Endothelial cell of umbilical vein (primary cell): ENCODE measurements around the gene CDHR1. TPM values are rescaled to one million over a fixed set of nuclear protein-coding genes. Genes with fewer than 3 reads are reported as not detected.

Experiments used
- BruUV-seq: library from RNA; stranded (reverse); fragments of 400-500 nt; replicated peaks from 2 replicates; lab custom pipeline; 2021; lab: Mats Ljungman, UMichigan
- CTCF ChIA-PET: fragments of 300-600, 350-600 bp; sonication (Branson Sonifier 250); formaldehyde crosslinking; loops from one replicate; lab custom pipeline; 2021; ENCODE audit warnings: antibody characterized with exemption, inconsistent platforms; lab: Charles Lee
- POLR2A ChIA-PET: fragments of 300-600, 350-600 bp; sonication (Branson Sonifier 250); formaldehyde crosslinking; loops from one replicate; lab custom pipeline; 2021; ENCODE audit warnings: antibody characterized with exemption, inconsistent platforms; lab: Charles Lee
- DNase-seq: peaks from one replicate; pipeline ENCODE4 v3.0.0-alpha.2; 2011; ENCODE audit warnings: low read depth, low spot score
- FAIRE-seq: peaks from 2 replicates; lab custom pipeline; 2011; peaks lifted over from hg19 to GRCh38; lab: Jason Lieb, UNC
- H2AFZ ChIP-seq: 2 replicates; pipeline ENCODE4 v1.6.0; 2012; ENCODE audit warnings: low read depth, low read length, control low read depth, inconsistent platforms
- H3K27ac ChIP-seq: 2 replicates; pipeline ENCODE4 v1.5.1; 2011; ENCODE audit warnings: low read depth, mild to moderate bottlenecking, control low read depth, low read length, moderate library complexity; ENCODE audit not compliant: insufficient read depth
- H3K27me3 ChIP-seq, 2 experiments: 2 replicates each; pipeline versions ENCODE4 v1.6.0 to v1.6.1; 2011; ENCODE audit warnings: low read length in 2 of 2, mixed read lengths in 1 of 2; ENCODE audit not compliant: control insufficient read depth in 2 of 2, insufficient read depth in 2 of 2
- H3K36me3 ChIP-seq, 2 experiments: 2 replicates in 1 of 2; 3 replicates in 1 of 2; pipeline ENCODE4 v1.5.1; 2011; ENCODE audit warnings: low read length in 2 of 2, mild to moderate bottlenecking in 1 of 2, moderate library complexity in 1 of 2; ENCODE audit not compliant: control insufficient read depth in 2 of 2, insufficient read depth in 2 of 2; ENCODE audit errors: extremely low read depth in 1 of 2
- H3K4me1 ChIP-seq: 3 replicates; pipeline ENCODE4 v1.5.1; 2011; ENCODE audit warnings: mild to moderate bottlenecking, low read length; ENCODE audit not compliant: control insufficient read depth, insufficient read depth; ENCODE audit errors: extremely low read depth
- H3K4me2 ChIP-seq: 2 replicates; pipeline ENCODE4 v1.6.1; 2011; ENCODE audit warnings: low read length, control low read depth, mixed read lengths; ENCODE audit not compliant: insufficient read depth
- H3K4me3 ChIP-seq, 3 experiments: fragments of 200-600 bp in 1 of 3; sonication (generic), shearing (Covaris generic) in 1 of 3; replicated peaks in 1 of 3; 2 replicates each; pipeline ENCODE4 v1.5.1; 2011 to 2016; ENCODE audit warnings: control low read depth in 3 of 3, low read length in 3 of 3, mild to moderate bottlenecking in 2 of 3, inconsistent platforms in 1 of 3, low read depth in 1 of 3, moderate library complexity in 1 of 3; ENCODE audit not compliant: insufficient read depth in 1 of 3
- H3K79me2 ChIP-seq: 2 replicates; pipeline ENCODE4 v1.6.0; 2012; ENCODE audit warnings: low read length, inconsistent platforms; ENCODE audit not compliant: control insufficient read depth, insufficient read depth
- H3K9ac ChIP-seq: replicated peaks from 2 replicates; pipeline ENCODE3; 2011; ENCODE audit warnings: low read length, control low read depth; ENCODE audit not compliant: insufficient read depth; ENCODE audit errors: extremely low read depth
- H3K9me1 ChIP-seq: replicated peaks from 3 replicates; pipeline ENCODE4 v1.6.0; 2011; ENCODE audit warnings: mild to moderate bottlenecking, low read length; ENCODE audit not compliant: control insufficient read depth, insufficient read depth; ENCODE audit errors: extremely low read depth
- H3K9me3 ChIP-seq: replicated peaks from 2 replicates; pipeline ENCODE4 v1.5.1; 2012; ENCODE audit warnings: low read length, inconsistent platforms; ENCODE audit not compliant: control insufficient read depth, insufficient read depth
- H4K20me1 ChIP-seq: replicated peaks from 2 replicates; pipeline ENCODE3; 2011; ENCODE audit warnings: mild to moderate bottlenecking, low read length; ENCODE audit not compliant: control insufficient read depth, insufficient read depth; ENCODE audit errors: extremely low read depth
- CTCF ChIP-seq, 2 donors: IDR thresholded peaks; 1 replicate in 1 of 2; 2 replicates in 1 of 2; pipeline ENCODE4 v1.5.1; 2011; ENCODE audit warnings: low read length in 2 of 2, mild to moderate bottlenecking in 2 of 2, moderate library complexity in 2 of 2, control low read depth in 1 of 2, inconsistent platforms in 1 of 2, low read depth in 1 of 2; ENCODE audit not compliant: insufficient read depth in 1 of 2; ENCODE audit errors: extremely low read depth in 1 of 2
- EZH2 ChIP-seq: IDR thresholded peaks from 2 replicates; pipeline ENCODE4 v1.6.1; 2012; ENCODE audit warnings: borderline replicate concordance, low read depth, mild to moderate bottlenecking, moderate library complexity, low read length, inconsistent platforms; ENCODE audit not compliant: severe bottlenecking
- FOS ChIP-seq: IDR thresholded peaks from 2 replicates; pipeline ENCODE4 v1.6.1; 2011; ENCODE audit warnings: mild to moderate bottlenecking, low read length, moderate library complexity, borderline replicate concordance; ENCODE audit not compliant: insufficient read depth
- GATA2 ChIP-seq: IDR thresholded peaks from 2 replicates; pipeline ENCODE4 v1.7.0; 2011; ENCODE audit warnings: low read depth, mild to moderate bottlenecking, moderate library complexity, mixed read lengths, low read length; ENCODE audit not compliant: insufficient read length, insufficient read depth
- JUN ChIP-seq: IDR thresholded peaks from 2 replicates; pipeline ENCODE4 v1.6.1; 2011; ENCODE audit warnings: borderline replicate concordance, low read depth; ENCODE audit not compliant: insufficient read length, insufficient read depth
- MAX ChIP-seq: IDR thresholded peaks from 2 replicates; pipeline ENCODE4 v1.6.1; 2011; ENCODE audit not compliant: insufficient read depth, insufficient read length
- MYC ChIP-seq: IDR thresholded peaks from one replicate; pipeline ENCODE4 v1.6.1; 2011; ENCODE audit warnings: mild to moderate bottlenecking, low read depth, low read length
- POLR2A ChIP-seq: IDR thresholded peaks from 2 replicates; pipeline ENCODE4 v1.6.1; 2012; ENCODE audit warnings: low read depth, mild to moderate bottlenecking, control low read depth, low read length
- POLR2AphosphoS5 ChIP-seq: IDR thresholded peaks from 2 replicates; pipeline ENCODE4 v1.6.1; 2012; ENCODE audit warnings: low read depth, mild to moderate bottlenecking, control low read depth, low read length, moderate library complexity; ENCODE audit not compliant: insufficient read depth
- dilution Hi-C: fragments of 300-500 bp; cut with MboI; formaldehyde crosslinking; loops from one replicate; pipeline ENCODE4 v1.15.0; 2019; ENCODE audit warnings: low sequenced_read_pairs; ENCODE audit not compliant: extremely low pct_ligation_motif_present
- intact Hi-C: fragments of 100-400 bp; cut with micrococcal nuclease; formaldehyde crosslinking; loops from one replicate; pipeline ENCODE4 v1.10.0; 2022
- polyA plus RNA-seq, 4 experiments: library from polyadenylated mRNA; depleted of rRNA in 3 of 4; stranded (reverse) in 3 of 4; unstranded in 1 of 4; fragments of >200 nt; gene quantifications; 2 replicates each; pipeline versions ENCODE4 v1.2.1 to v1.2.3, GENCODE V29; 2011 to 2012; ENCODE audit warnings: missing spikeins in 1 of 4
- total RNA-seq: library from RNA; stranded (reverse); gene quantifications from 2 replicates; pipeline ENCODE4 v1.2.3, GENCODE V29; 2021

CDHR1 gene
- total and polyA plus RNA-seq, 2 donors (not counting 3 experiments of a cell fraction or from before 2014, with no cell fraction given), result 0.11 to 0.53 TPM

- H3K4me1 ChIP-seq, result no peaks in the 10 kb centered on the region
- H3K9me3 ChIP-seq, result no peaks in the 10 kb centered on the region
- TF ChIP-seq EZH2, result no peak
- H2AFZ ChIP-seq, result no peak overlapping the region
- intact Hi-C loops, result no loop called here
- no peaks in the 10 kb centered on the region for H4K20me1 ChIP-seq
- H3K36me3 ChIP-seq, result no peaks in the 10 kb centered on the region
- BruUV-seq, result no TSS peak
- no peaks in the 10 kb centered on the region for H3K27me3 ChIP-seq
- H3K9ac ChIP-seq, result no peak overlapping the region
- no peak overlapping the region for H3K4me3 ChIP-seq
- ChIA-PET POLR2A (no interaction called here), CTCF (interaction anchor here (1.6 kb wide), 1 partner anchor 312 kb away, joined by 3 read pairs; no protein-coding TSS in a partner anchor)
- H3K79me2 ChIP-seq, result no peaks in the 10 kb centered on the region
- FAIRE-seq (no peak), DNase-seq (no peak)
- dilution Hi-C loops, result no loop called here
- no peak overlapping the region for H3K4me2 ChIP-seq
- no peaks in the 10 kb centered on the region for H3K9me1 ChIP-seq
- H3K27ac ChIP-seq, result no peak overlapping the region
Observed at GRCh38 chr10:84227810-84228209, 33.5 kb downstream of the CDHR1 start.

- H3K27me3 ChIP-seq, result no peaks in the 10 kb centered on the region
- BruUV-seq, result no TSS peak
- H3K36me3 ChIP-seq, result no peaks in the 10 kb centered on the region
- FAIRE-seq, result no peak
- TF ChIP-seq FOS, result no peak
- TF ChIP-seq MAX, result no peak
- TF ChIP-seq POLR2A, result no peak
- no peak for TF ChIP-seq JUN
- TF ChIP-seq POLR2AphosphoS5, result no peak
- TF ChIP-seq MYC, result no peak
- no peak for TF ChIP-seq EZH2
- no peak for TF ChIP-seq GATA2
- TF ChIP-seq CTCF (IDR thresholded peaks at IDR 0.05; ENCODE audit: extremely low read depth in 1 of 2, insufficient read depth in 1 of 2, low read depth in 1 of 2, low read length in 2 of 2), result no peak
- H3K4me1 ChIP-seq, result no peaks in the 10 kb centered on the region
- no peaks in the 10 kb centered on the region for H3K79me2 ChIP-seq
- H3K9ac ChIP-seq, result no peak overlapping the region
- no peak overlapping the region for H3K27ac ChIP-seq
- H3K9me3 ChIP-seq, result no peaks in the 10 kb centered on the region
- ChIA-PET POLR2A (no interaction called here), CTCF (no interaction called here)
- no peak overlapping the region for H3K4me2 ChIP-seq
- H4K20me1 ChIP-seq, result no peaks in the 10 kb centered on the region
- no peak overlapping the region for H2AFZ ChIP-seq
- DNase-seq, result no peak
- no peak overlapping the region for H3K4me3 ChIP-seq
- intact Hi-C loops (no loop called here), dilution Hi-C loops (no loop called here)
- no peaks in the 10 kb centered on the region for H3K9me1 ChIP-seq
Observed at GRCh38 chr10:84230359-84230758, 36.0 kb downstream of the CDHR1 start.
